ENCODE results near the gene RIMS3. TPM values are rescaled to one million over a fixed set of nuclear protein-coding genes. Genes with fewer than 3 reads are reported as not detected.

The RIMS3 gene
- total RNA-seq, 1 experiment from 2014 or later, result 13.7 TPM

DNA sequence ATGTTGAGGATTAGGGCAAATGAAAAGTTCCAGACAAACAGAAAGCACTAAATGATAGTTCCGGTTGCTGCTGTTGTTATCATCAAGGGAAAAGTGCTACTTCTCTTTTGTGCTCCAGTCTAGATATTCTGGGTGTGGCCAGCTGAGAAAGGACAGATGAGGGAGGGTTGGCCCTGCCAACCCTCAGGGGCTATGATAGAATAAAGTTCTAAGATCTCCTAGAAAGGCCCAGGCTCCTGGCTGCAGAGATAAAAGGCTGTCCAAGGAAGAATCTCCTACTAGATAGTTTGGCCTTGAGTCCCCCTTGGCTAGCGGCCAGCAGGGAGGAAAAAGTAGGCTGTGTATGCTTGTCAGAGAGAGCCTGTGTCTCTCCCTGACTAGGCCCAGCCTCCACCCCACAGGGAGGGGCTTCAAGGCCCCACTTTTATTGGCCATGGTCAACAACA is 31.5 kb downstream of the RIMS3 start:
- H4K20me1 ChIP-seq (ENCODE audit: control insufficient read depth, insufficient read depth, insufficient read length), result no peaks in the 10 kb centered on the region
- no peaks in the 10 kb centered on the region for H3K4me1 ChIP-seq (ENCODE audit: insufficient read depth, low read length)
- H2BK5ac ChIP-seq (ENCODE audit: insufficient read length, low read length), result no peak overlapping the region
- H3K14ac ChIP-seq (ENCODE audit: insufficient read depth, low read length), result no peak overlapping the region
- no peak overlapping the region for H3K4ac ChIP-seq (ENCODE audit: low read depth, low read length)
- Mint-ChIP-seq H3K9me3 (no peaks in the 10 kb centered on the region), H3K4me3 (no peak overlapping the region), H3K27me3 (ENCODE audit: low read depth) (no peaks in the 10 kb centered on the region), H3K4me1 (0 out of 4 replicates have a peak, but pooled peaks cover 0 to 2% of the 10 kb centered on the region in 2 experiments), H3K36me3 (ENCODE audit: insufficient read depth in 1 of 3, low read depth in 3 of 3) (peaks cover 2 to 5% (median 2%) of the 10 kb centered on the region in 3 experiments; a peak in 3 of 7 replicates), H3K27ac (no peak overlapping the region)
- no peak overlapping the region for H3K56ac ChIP-seq (ENCODE audit: insufficient read length, low read depth, low read length)
- H2BK15ac ChIP-seq (ENCODE audit: low read depth, low read length), result no peak overlapping the region
- no peak overlapping the region for H2AK5ac ChIP-seq (ENCODE audit: insufficient read length, low read length)
- H3K27me3 ChIP-seq (ENCODE audit: insufficient read depth, low read length), result no peaks in the 10 kb centered on the region
- H2BK120ac ChIP-seq (ENCODE audit: low read depth, low read length, poor library complexity, severe bottlenecking), result no peak overlapping the region
- H3K23me2 ChIP-seq (ENCODE audit: insufficient read length, low read depth, low read length, poor library complexity, severe bottlenecking), result no peaks in the 10 kb centered on the region
- no peak overlapping the region for H4K91ac ChIP-seq (ENCODE audit: insufficient read length, low read depth, low read length)
- H3K23ac ChIP-seq (ENCODE audit: insufficient read length, low read depth, low read length), result no peak overlapping the region
- H3K9me3 ChIP-seq (ENCODE audit: control insufficient read depth, low read depth, low read length), result no peaks in the 10 kb centered on the region
- H3K79me1 ChIP-seq (ENCODE audit: insufficient read depth, low read depth, low read length, poor library complexity, severe bottlenecking), result no peaks in the 10 kb centered on the region
- H2BK12ac ChIP-seq (ENCODE audit: insufficient read length, low read depth, low read length), result no peak overlapping the region
- H3K18ac ChIP-seq (ENCODE audit: insufficient read length, low read depth, low read length), result no peak overlapping the region
- H2BK20ac ChIP-seq (ENCODE audit: low read depth, low read length, poor library complexity, severe bottlenecking), result no peak overlapping the region
- TF ChIP-seq, protein P1, sequence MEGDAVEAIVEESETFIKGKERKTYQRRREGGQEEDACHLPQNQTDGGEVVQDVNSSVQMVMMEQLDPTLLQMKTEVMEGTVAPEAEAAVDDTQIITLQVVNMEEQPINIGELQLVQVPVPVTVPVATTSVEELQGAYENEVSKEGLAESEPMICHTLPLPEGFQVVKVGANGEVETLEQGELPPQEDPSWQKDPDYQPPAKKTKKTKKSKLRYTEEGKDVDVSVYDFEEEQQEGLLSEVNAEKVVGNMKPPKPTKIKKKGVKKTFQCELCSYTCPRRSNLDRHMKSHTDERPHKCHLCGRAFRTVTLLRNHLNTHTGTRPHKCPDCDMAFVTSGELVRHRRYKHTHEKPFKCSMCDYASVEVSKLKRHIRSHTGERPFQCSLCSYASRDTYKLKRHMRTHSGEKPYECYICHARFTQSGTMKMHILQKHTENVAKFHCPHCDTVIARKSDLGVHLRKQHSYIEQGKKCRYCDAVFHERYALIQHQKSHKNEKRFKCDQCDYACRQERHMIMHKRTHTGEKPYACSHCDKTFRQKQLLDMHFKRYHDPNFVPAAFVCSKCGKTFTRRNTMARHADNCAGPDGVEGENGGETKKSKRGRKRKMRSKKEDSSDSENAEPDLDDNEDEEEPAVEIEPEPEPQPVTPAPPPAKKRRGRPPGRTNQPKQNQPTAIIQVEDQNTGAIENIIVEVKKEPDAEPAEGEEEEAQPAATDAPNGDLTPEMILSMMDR (conservative IDR thresholded peaks at IDR 0.05), result no peak
- no peak for DNase-seq
- no peak overlapping the region for H4K8ac ChIP-seq (replicated peaks; ENCODE audit: insufficient read length, low read depth, low read length)
- no peak overlapping the region for H3K9ac ChIP-seq (ENCODE audit: extremely low read depth, insufficient read length, low read length)
- no peak overlapping the region for H3T11ph ChIP-seq (ENCODE audit: low read length)
- H2AFZ ChIP-seq (ENCODE audit: low read length), result no peak overlapping the region
- H3K4me2 ChIP-seq (ENCODE audit: insufficient read depth, insufficient read length, low read length), result no peak overlapping the region
- WGBS (ENCODE audit: extremely low coverage, insufficient read length, low lambda C conversion rate), result no CpG with 5 or more reads among the region's 2 CpGs
- H3K27ac ChIP-seq (ENCODE audit: insufficient read length, low read depth, low read length), result no peak overlapping the region
- H4K5ac ChIP-seq (ENCODE audit: insufficient read length, low read depth, low read length), result no peak overlapping the region
- H3K79me2 ChIP-seq (ENCODE audit: insufficient read depth, low read length), result no peaks in the 10 kb centered on the region
